ENCODE measurements around the gene CYB561. TPM values are rescaled to one million over a fixed set of nuclear protein-coding genes. Genes with fewer than 3 reads are reported as not detected.

The CYB561 gene
- total RNA-seq, 1 experiment from 2014 or later, result 67.6 TPM

DNA sequence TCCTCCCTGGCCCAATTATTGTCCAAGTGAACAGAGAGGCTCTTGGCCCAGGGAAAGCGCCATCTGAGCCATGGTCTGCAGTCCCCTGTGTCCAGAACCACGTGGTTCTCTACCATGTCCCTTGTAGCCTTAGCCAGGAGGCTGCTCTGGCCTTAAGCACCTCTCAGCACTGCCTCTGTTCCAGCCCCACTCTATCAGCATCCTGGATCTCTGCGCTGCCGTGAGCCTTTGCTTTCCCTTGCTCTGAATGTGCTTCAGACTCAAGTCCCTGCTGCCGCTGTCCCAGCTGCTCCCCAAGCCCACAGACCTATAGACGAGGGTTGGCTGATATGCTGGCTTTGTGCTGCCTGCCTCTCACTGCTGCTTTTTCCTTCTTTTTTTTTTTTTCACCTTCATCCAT is 33.9 kb downstream of the CYB561 start:
- DNase-seq (ENCODE audit: low read depth, low spot score), result no peak
- no peaks in the 10 kb centered on the region for H3K36me3 ChIP-seq (ENCODE audit: control insufficient read depth in 1 of 2, insufficient read depth in 2 of 2, low read length in 2 of 2)
- intact Hi-C loops (cut with micrococcal nuclease), result no loop called here

More for the DNA sequence above, 33.9 kb downstream of the CYB561 start:
- POLR2A ChIA-PET, result no interaction called here
- ATAC-seq, result no peak
- no peaks in the 10 kb centered on the region for H3K79me2 ChIP-seq (ENCODE audit: insufficient read depth, low read length)
- no peaks in the 10 kb centered on the region for H3K27me3 ChIP-seq (ENCODE audit: insufficient read depth, low read length)
- BruUV-seq (replicated peaks), result no TSS peak
- no peaks in the 10 kb centered on the region for H3K9me3 ChIP-seq (ENCODE audit: control insufficient read depth in 1 of 2, insufficient read depth in 1 of 2, low read depth in 1 of 2, low read length in 2 of 2)
- H3K9ac ChIP-seq (ENCODE audit: low read length), result no peak overlapping the region
- H2AFZ ChIP-seq (ENCODE audit: low read depth, low read length, poor library complexity, severe bottlenecking), result no peak overlapping the region
- no peaks in the 10 kb centered on the region for H3K4me1 ChIP-seq (ENCODE audit: control insufficient read depth in 1 of 2, insufficient read depth in 2 of 2, low read length in 2 of 2)
- CTCF ChIA-PET, result no interaction called here
- no peaks in the 10 kb centered on the region for H4K20me1 ChIP-seq (ENCODE audit: insufficient read depth)
- H3K4me3 ChIP-seq (replicated peaks in 1 of 2; ENCODE audit: low read depth in 1 of 2, low read length in 2 of 2), result no peak overlapping the region
- RAD21 ChIA-PET (ENCODE audit: low non-redundant PET in 1 of 2, low total read pairs in 2 of 2, uncharacterized antibody in 2 of 2, unreplicated experiment in 2 of 2), result no interaction called here
- no peak overlapping the region for H3K27ac ChIP-seq (ENCODE audit: low read depth, low read length)
- no peak overlapping the region for H3K4me2 ChIP-seq (ENCODE audit: low read length)
- H3K9me2 ChIP-seq (ENCODE audit: insufficient read depth), result no peaks in the 10 kb centered on the region
- no peak for TF ChIP-seq EGR1 (IDR thresholded peaks at IDR 0.05; ENCODE audit: low read depth)
- no peak for TF ChIP-seq ELF1 (IDR thresholded peaks at IDR 0.05; ENCODE audit: borderline replicate concordance, low read depth)
- TF ChIP-seq, protein P1, sequence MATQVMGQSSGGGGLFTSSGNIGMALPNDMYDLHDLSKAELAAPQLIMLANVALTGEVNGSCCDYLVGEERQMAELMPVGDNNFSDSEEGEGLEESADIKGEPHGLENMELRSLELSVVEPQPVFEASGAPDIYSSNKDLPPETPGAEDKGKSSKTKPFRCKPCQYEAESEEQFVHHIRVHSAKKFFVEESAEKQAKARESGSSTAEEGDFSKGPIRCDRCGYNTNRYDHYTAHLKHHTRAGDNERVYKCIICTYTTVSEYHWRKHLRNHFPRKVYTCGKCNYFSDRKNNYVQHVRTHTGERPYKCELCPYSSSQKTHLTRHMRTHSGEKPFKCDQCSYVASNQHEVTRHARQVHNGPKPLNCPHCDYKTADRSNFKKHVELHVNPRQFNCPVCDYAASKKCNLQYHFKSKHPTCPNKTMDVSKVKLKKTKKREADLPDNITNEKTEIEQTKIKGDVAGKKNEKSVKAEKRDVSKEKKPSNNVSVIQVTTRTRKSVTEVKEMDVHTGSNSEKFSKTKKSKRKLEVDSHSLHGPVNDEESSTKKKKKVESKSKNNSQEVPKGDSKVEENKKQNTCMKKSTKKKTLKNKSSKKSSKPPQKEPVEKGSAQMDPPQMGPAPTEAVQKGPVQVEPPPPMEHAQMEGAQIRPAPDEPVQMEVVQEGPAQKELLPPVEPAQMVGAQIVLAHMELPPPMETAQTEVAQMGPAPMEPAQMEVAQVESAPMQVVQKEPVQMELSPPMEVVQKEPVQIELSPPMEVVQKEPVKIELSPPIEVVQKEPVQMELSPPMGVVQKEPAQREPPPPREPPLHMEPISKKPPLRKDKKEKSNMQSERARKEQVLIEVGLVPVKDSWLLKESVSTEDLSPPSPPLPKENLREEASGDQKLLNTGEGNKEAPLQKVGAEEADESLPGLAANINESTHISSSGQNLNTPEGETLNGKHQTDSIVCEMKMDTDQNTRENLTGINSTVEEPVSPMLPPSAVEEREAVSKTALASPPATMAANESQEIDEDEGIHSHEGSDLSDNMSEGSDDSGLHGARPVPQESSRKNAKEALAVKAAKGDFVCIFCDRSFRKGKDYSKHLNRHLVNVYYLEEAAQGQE (IDR thresholded peaks at IDR 0.05; ENCODE audit: low read depth), result no peak
- TF ChIP-seq SP1 (IDR thresholded peaks at IDR 0.05; ENCODE audit: low read depth), result no peak
- TF ChIP-seq CBX3 (IDR thresholded peaks at IDR 0.05; ENCODE audit: low read depth), result no peak
- no peak for TF ChIP-seq JUND (IDR thresholded peaks at IDR 0.05)
- TF ChIP-seq CEBPB (IDR thresholded peaks at IDR 0.05; ENCODE audit: low read depth), result no peak
- no peak for TF ChIP-seq ZNF274 (IDR thresholded peaks at IDR 0.05; ENCODE audit: low read depth, low read length)
- TF ChIP-seq FOSL1 (IDR thresholded peaks at IDR 0.05; ENCODE audit: low read depth), result no peak
- no peak for TF ChIP-seq ZFX (IDR thresholded peaks at IDR 0.05)
- TF ChIP-seq, protein P2, sequence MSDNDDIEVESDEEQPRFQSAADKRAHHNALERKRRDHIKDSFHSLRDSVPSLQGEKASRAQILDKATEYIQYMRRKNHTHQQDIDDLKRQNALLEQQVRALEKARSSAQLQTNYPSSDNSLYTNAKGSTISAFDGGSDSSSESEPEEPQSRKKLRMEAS (IDR thresholded peaks at IDR 0.05), result no peak
- TF ChIP-seq SRF (IDR thresholded peaks at IDR 0.05; ENCODE audit: low read depth), result no peak

All from HCT116 (cell line).